MM.1S (cell line): ENCODE data around the gene PCDH8.

Experiments
- DNase-seq: peaks from one replicate; pipeline ENCODE4 v3.0.0-alpha.2; 2015
- H2AFZ ChIP-seq: fragments of 300-600 bp; sonication (generic); 2 replicates; pipeline ENCODE4 v1.6.0; 2016; ENCODE audit warnings: antibody characterized with exemption, low read length
- H3F3A ChIP-seq: fragments of 300-600 bp; sonication (generic); 2 replicates; pipeline ENCODE4 v1.6.1; 2016; ENCODE audit warnings: mild to moderate bottlenecking, antibody characterized with exemption, low read length, moderate library complexity, mixed read lengths; ENCODE audit not compliant: insufficient read depth
- H3K27ac ChIP-seq: fragments of 300-600 bp; sonication (generic); 2 replicates; pipeline ENCODE4 v1.5.1; 2016; ENCODE audit warnings: mild to moderate bottlenecking, low read length
- H3K27me3 ChIP-seq: fragments of 300-600 bp; sonication (generic); replicated peaks from 2 replicates; pipeline ENCODE4 v1.6.0; 2016; ENCODE audit warnings: low read length; ENCODE audit not compliant: insufficient read depth
- H3K36me3 ChIP-seq: fragments of 300-600 bp; sonication (generic); replicated peaks from 2 replicates; pipeline ENCODE4 v1.6.1; 2016; ENCODE audit warnings: mild to moderate bottlenecking, low read length, mixed read lengths; ENCODE audit not compliant: insufficient read depth
- H3K4me1 ChIP-seq: fragments of 300-600 bp; sonication (generic); 2 replicates; pipeline ENCODE4 v1.6.1; 2016; ENCODE audit warnings: low read length, mixed read lengths
- H3K4me2 ChIP-seq: fragments of 300-600 bp; sonication (generic); 2 replicates; pipeline ENCODE4 v1.6.0; 2016; ENCODE audit warnings: low read depth, low read length
- H3K4me3 ChIP-seq: fragments of 300-600 bp; sonication (generic); 2 replicates; pipeline ENCODE4 v1.5.1; 2016; ENCODE audit warnings: low read length, mixed read lengths
- H3K79me2 ChIP-seq: fragments of 300-600 bp; sonication (generic); 2 replicates; pipeline ENCODE4 v1.6.1; 2016; ENCODE audit warnings: mixed run types, low read length, mixed read lengths
- H3K9ac ChIP-seq: fragments of 300-600 bp; sonication (generic); 2 replicates; pipeline ENCODE4 v1.6.1; 2016; ENCODE audit warnings: low read length, mixed read lengths
- H3K9me2 ChIP-seq: fragments of 300-600 bp; sonication (generic); replicated peaks from 2 replicates; pipeline ENCODE4 v1.6.1; 2016; ENCODE audit warnings: mild to moderate bottlenecking, low read length, mixed read lengths; ENCODE audit not compliant: insufficient read depth
- H3K9me3 ChIP-seq: fragments of 300-600 bp; sonication (generic); replicated peaks from 2 replicates; pipeline ENCODE4 v1.6.1; 2016; ENCODE audit warnings: mild to moderate bottlenecking, low read length, mixed read lengths; ENCODE audit not compliant: insufficient read depth
- H4K20me1 ChIP-seq: fragments of 300-600 bp; sonication (generic); 2 replicates; pipeline ENCODE4 v1.6.1; 2016; ENCODE audit warnings: mild to moderate bottlenecking, low read length, moderate library complexity, mixed read lengths; ENCODE audit not compliant: insufficient read depth
- EZH2 ChIP-seq: fragments of 300-600 bp; sonication (generic); optimal IDR thresholded peaks from 2 replicates; pipeline ENCODE3; 2017; ENCODE audit warnings: low read depth, mild to moderate bottlenecking, antibody characterized with exemption, low read length, mixed read lengths
- EZH2phosphoT487 ChIP-seq: fragments of 300-600 bp; sonication (generic); IDR thresholded peaks from 2 replicates; pipeline ENCODE4 v1.6.1; 2018; ENCODE audit warnings: antibody characterized with exemption, low read length
- TF ChIP-seq, protein P1 (sequence below): fragments of 300-600 bp; sonication (generic); IDR thresholded peaks from 2 replicates; pipeline ENCODE4 v1.5.1; 2016; ENCODE audit warnings: antibody characterized with exemption, low read length, mixed read lengths

PCDH8 gene

DNA sequence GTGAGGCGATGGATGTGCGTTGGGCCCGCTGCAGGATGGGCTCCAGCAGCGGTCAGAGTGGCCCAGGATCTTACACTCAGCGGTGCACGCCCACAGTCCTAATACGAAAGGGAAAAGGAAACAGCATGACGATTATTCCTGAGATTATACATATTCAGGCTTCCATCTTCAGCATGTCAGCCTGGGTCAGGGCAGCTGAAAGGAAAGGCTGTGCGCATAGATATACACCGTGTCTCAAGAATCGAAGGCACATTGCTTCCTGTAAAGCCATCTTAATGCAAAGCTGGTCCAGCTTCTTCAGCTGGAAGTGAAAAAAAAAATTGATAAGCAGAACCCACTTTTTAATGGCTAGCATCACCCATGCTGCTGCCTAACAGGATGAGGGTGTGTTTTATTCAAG, 3.6 kb downstream of the PCDH8 start:
- Histone ChIP-seq H3K9me2 (no peaks in the 10 kb centered on the region), H2AFZ (no peak overlapping the region), H3K4me1 (no peaks in the 10 kb centered on the region), H3K4me2 (no peak overlapping the region), H3K79me2 (no peaks in the 10 kb centered on the region), H3K9ac (no peak overlapping the region), H3K9me3 (no peaks in the 10 kb centered on the region), H3K27ac (no peak overlapping the region), H3F3A (no peaks in the 10 kb centered on the region), H4K20me1 (no peaks in the 10 kb centered on the region), H3K36me3 (no peaks in the 10 kb centered on the region), H3K27me3 (no peaks in the 10 kb centered on the region), H3K4me3 (no peak overlapping the region)
- no peak for DNase-seq
- TF ChIP-seq, protein P1, sequence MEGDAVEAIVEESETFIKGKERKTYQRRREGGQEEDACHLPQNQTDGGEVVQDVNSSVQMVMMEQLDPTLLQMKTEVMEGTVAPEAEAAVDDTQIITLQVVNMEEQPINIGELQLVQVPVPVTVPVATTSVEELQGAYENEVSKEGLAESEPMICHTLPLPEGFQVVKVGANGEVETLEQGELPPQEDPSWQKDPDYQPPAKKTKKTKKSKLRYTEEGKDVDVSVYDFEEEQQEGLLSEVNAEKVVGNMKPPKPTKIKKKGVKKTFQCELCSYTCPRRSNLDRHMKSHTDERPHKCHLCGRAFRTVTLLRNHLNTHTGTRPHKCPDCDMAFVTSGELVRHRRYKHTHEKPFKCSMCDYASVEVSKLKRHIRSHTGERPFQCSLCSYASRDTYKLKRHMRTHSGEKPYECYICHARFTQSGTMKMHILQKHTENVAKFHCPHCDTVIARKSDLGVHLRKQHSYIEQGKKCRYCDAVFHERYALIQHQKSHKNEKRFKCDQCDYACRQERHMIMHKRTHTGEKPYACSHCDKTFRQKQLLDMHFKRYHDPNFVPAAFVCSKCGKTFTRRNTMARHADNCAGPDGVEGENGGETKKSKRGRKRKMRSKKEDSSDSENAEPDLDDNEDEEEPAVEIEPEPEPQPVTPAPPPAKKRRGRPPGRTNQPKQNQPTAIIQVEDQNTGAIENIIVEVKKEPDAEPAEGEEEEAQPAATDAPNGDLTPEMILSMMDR, result no peak
- TF ChIP-seq EZH2, result no peak
- TF ChIP-seq EZH2phosphoT487, result no peak

DNA sequence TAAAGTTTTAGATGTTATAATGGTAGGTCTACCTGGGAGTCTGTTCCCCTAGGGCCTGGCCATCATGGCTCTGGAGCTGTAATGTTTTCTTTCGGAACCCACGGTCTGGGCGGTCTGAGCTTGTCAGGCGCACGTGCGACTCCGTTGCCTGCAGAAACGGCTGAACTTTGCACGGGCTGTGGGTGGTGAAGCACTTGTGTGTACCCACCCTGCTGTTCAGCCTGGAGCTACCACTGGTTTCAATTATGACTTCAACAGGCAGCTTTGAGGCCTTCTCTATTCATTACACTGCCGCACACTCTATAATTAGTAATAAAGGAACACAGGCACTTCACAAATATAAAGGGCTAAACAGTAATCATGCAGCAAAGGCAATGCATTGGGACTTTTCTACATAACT, 6.0 kb downstream of the PCDH8 start:
- Histone ChIP-seq H3K27ac (no peak overlapping the region), H3K9me2 (no peaks in the 10 kb centered on the region), H3K4me3 (no peak overlapping the region), H4K20me1 (no peaks in the 10 kb centered on the region), H3K27me3 (no peaks in the 10 kb centered on the region), H3K9ac (no peak overlapping the region), H3K36me3 (no peaks in the 10 kb centered on the region), H3K9me3 (no peaks in the 10 kb centered on the region), H3K4me2 (no peak overlapping the region), H3F3A (no peaks in the 10 kb centered on the region), H3K4me1 (no peaks in the 10 kb centered on the region), H3K79me2 (no peaks in the 10 kb centered on the region), H2AFZ (no peak overlapping the region)
- DNase-seq, result no peak
- TF ChIP-seq, protein P1, result no peak
- no peak for TF ChIP-seq EZH2
- no peak for TF ChIP-seq EZH2phosphoT487

DNA sequence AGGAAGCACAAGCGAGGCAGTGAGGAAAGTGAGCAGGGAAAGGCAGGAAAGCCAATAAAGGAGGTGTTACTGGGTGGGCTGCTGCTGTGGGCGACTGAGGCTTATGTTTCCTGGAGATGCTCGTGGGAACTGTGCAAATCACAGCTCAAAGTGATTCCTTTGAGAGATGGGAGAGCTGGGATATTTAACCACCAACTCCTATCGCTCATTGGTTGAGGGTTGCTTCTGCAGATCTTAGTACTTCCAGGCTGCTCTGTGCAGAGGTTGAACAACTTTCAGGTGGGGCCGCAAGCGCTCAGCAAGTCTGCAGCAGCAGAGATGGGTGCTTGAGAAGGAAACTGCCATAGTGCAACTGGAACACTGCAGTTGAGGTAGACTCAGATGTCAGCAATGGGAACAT, 8.4 kb downstream of the PCDH8 start:
- Histone ChIP-seq H3F3A (no peaks in the 10 kb centered on the region), H3K27me3 (no peaks in the 10 kb centered on the region), H3K27ac (no peak overlapping the region), H2AFZ (no peak overlapping the region), H3K9me3 (no peaks in the 10 kb centered on the region), H4K20me1 (no peaks in the 10 kb centered on the region), H3K4me2 (no peak overlapping the region), H3K79me2 (no peaks in the 10 kb centered on the region), H3K4me1 (no peaks in the 10 kb centered on the region), H3K4me3 (no peak overlapping the region), H3K9ac (no peak overlapping the region), H3K36me3 (no peaks in the 10 kb centered on the region), H3K9me2 (no peaks in the 10 kb centered on the region)
- TF ChIP-seq EZH2 (no peak), EZH2phosphoT487 (no peak)
- TF ChIP-seq, protein P1, result no peak
- DNase-seq, result no peak
